Measurements from ENCODE around the gene GPC2. TPM values are rescaled to one million over a fixed set of nuclear protein-coding genes. Genes with fewer than 3 reads are reported as not detected.
"Not testable (repeated sequence)": the region's sequence is repeated elsewhere in the genome, so short reads cannot be mapped to it uniquely, and the experiment has no call there.

Gene GPC2
- total RNA-seq, 2 donors from 2014 or later = 1.8 to 5.0 TPM

GRCh38 chr7:100152404-100152803, 24.8 kb downstream of the GPC2 start:
- H3K27me3 ChIP-seq (replicated peaks; ENCODE audit: insufficient read depth) = no peaks in the 10 kb centered on the region
- H3K9me3 ChIP-seq = no peaks in the 10 kb centered on the region
- no peak overlapping the region for H3K27ac ChIP-seq
- ATAC-seq (ENCODE audit: insufficient number of reproducible peaks, low FRiP score, low read depth) (no peak), DNase-seq (ENCODE audit: low spot score) (no peak)
- no peak overlapping the region for H3K4me3 ChIP-seq
- peaks cover 25% of the 10 kb centered on the region for H3K36me3 ChIP-seq
- peaks cover 15 to 20% of the 10 kb centered on the region in 2 donors for H3K4me1 ChIP-seq (ENCODE audit: control insufficient read depth in 1 of 2, low read depth in 2 of 2)
- TF ChIP-seq, protein P1, sequence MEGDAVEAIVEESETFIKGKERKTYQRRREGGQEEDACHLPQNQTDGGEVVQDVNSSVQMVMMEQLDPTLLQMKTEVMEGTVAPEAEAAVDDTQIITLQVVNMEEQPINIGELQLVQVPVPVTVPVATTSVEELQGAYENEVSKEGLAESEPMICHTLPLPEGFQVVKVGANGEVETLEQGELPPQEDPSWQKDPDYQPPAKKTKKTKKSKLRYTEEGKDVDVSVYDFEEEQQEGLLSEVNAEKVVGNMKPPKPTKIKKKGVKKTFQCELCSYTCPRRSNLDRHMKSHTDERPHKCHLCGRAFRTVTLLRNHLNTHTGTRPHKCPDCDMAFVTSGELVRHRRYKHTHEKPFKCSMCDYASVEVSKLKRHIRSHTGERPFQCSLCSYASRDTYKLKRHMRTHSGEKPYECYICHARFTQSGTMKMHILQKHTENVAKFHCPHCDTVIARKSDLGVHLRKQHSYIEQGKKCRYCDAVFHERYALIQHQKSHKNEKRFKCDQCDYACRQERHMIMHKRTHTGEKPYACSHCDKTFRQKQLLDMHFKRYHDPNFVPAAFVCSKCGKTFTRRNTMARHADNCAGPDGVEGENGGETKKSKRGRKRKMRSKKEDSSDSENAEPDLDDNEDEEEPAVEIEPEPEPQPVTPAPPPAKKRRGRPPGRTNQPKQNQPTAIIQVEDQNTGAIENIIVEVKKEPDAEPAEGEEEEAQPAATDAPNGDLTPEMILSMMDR (IDR thresholded peaks at IDR 0.05) = no peak

DNA sequence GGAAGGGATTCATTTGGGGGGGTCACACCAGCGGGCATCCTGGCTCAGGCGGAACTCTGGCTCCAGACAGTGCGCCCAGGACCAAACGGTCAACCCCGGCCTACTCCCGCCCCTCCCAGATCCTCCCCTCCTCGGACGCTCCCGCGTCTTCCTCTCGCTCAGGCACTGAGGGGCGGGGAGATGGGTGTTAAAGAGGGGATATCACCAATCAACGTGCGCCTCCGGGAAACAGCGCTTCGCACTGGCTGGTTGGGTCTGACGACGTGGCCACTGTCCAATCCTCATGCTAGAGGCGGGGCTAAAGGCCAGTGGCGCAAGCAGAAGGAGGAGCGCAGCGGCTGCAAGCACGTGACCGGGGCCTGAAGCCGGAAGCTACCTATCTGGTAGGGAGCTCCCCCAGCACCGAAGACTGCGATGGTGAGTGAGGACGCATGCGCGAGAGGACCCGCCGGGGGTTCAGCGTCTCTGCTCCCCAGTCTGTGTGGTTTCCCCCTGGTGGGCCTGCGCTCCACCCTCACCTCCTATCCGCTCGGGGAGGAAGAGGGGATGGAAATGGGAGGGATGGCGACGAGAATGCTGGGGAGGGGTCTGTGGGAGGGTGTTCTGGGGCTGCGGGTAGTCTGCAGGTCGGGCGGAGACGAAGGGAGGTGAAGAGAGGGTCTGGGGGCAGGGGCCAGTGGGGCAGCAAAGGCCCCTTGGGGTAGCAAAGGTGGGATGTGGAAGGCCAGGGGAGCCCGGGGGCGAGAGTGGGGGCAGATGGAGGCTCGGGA, 28.4 kb downstream of the GPC2 start, which contains the start of gene LAMTOR4:
Gene LAMTOR4 (plus strand): TSS at position 360 of the 770 bp plus-strand sequence. CDS start 55 bp downstream, at position 415.
- Histone ChIP-seq H3K4me3 (peak within 1 kb of the TSS; percentile 98), H3K27ac (peak within 1 kb of the TSS; percentile 84 to 90), H3K4me1 (ENCODE audit: control insufficient read depth in 1 of 2, low read depth in 2 of 2) (peaks cover 10 to 13% of the 10 kb centered on the region in 2 donors), H3K9me3 (no peaks in the 10 kb centered on the region), H3K36me3 (peaks cover 9% of the 10 kb centered on the region), H3K27me3 (replicated peaks; ENCODE audit: insufficient read depth) (no peaks in the 10 kb centered on the region)
- ATAC-seq (ENCODE audit: insufficient number of reproducible peaks, low FRiP score, low read depth) (peak; percentile 99), DNase-seq (ENCODE audit: low spot score) (peak; percentile 97)
- TF ChIP-seq, protein P1 (IDR thresholded peaks at IDR 0.05) = no peak

- H3K27me3 ChIP-seq (replicated peaks; ENCODE audit: insufficient read depth) = no peaks in the 10 kb centered on the region
- peak overlapping the region; percentile 98 for H3K4me3 ChIP-seq
- peak overlapping the region; percentile 40 to 53 for H3K27ac ChIP-seq
- no peaks in the 10 kb centered on the region for H3K9me3 ChIP-seq
- H3K4me1 ChIP-seq (ENCODE audit: control insufficient read depth in 1 of 2, low read depth in 2 of 2) = peaks cover 10 to 13% of the 10 kb centered on the region in 2 donors
- H3K36me3 ChIP-seq = peaks cover 3% of the 10 kb centered on the region
- ATAC-seq (ENCODE audit: insufficient number of reproducible peaks, low FRiP score, low read depth) = no peak
- no peak for DNase-seq (ENCODE audit: low spot score)
- TF ChIP-seq, protein P1 (IDR thresholded peaks at IDR 0.05) = no peak
Observed at GRCh38 chr7:100148225-100148558, 29.0 kb downstream of the GPC2 start.

DNA sequence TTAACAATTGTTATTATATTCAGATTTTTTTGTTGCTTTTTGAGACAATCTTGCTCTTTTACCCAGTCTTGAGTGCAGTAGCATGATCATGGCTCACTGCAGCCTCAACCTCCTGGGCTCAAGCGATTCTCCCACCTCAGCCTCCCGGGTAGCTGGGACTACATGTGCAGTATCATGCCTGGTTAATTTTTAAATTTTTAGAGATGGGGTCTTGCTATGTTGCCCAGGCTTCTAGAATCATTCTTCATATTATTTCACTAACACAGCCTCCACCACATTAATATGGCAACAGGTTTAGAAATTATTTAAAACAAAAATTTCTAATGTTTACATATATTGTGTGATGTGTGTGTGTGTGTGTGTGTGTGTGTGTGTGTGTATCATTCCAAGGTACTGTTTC, 29.9 kb downstream of the GPC2 start:
- DNase-seq (ENCODE audit: low spot score) (no peak), ATAC-seq (ENCODE audit: insufficient number of reproducible peaks, low FRiP score, low read depth) (no peak)
- no peak overlapping the region for H3K27ac ChIP-seq
- H3K36me3 ChIP-seq = no peaks in the 10 kb centered on the region
- TF ChIP-seq, protein P1 (IDR thresholded peaks at IDR 0.05) = no peak
- H3K9me3 ChIP-seq = no peaks in the 10 kb centered on the region
- no peak overlapping the region for H3K4me3 ChIP-seq
- H3K27me3 ChIP-seq (replicated peaks; ENCODE audit: insufficient read depth) = no peaks in the 10 kb centered on the region
- H3K4me1 ChIP-seq (ENCODE audit: control insufficient read depth in 1 of 2, low read depth in 2 of 2) = peaks cover 10 to 13% of the 10 kb centered on the region in 2 donors

GRCh38 chr7:100146350-100146749, 30.8 kb downstream of the GPC2 start:
- not testable (repeated sequence) for H3K27me3 ChIP-seq (replicated peaks; ENCODE audit: insufficient read depth)

More at GRCh38 chr7:100146350-100146749, 30.8 kb downstream of the GPC2 start:
- H3K27ac ChIP-seq; DNase-seq (ENCODE audit: low spot score); ATAC-seq (ENCODE audit: insufficient number of reproducible peaks, low FRiP score, low read depth); H3K36me3 ChIP-seq; H3K9me3 ChIP-seq; H3K4me3 ChIP-seq: not testable (repeated sequence)
- H3K4me1 ChIP-seq (ENCODE audit: control insufficient read depth in 1 of 2, low read depth in 2 of 2) = peaks cover 5 to 13% of the 10 kb centered on the region in 2 donors
